Coronary artery (tissue), 2 donors: ENCODE results near the gene GNA15.

Source experiments
- DNase-seq: peaks from one replicate; pipeline ENCODE4 v3.0.0-alpha.2; 2017; ENCODE audit warnings: low spot score
- H3K27ac ChIP-seq, 2 donors: fragments of 200-600 bp; sonication (generic); one replicate each; pipeline ENCODE4 v1.5.1; 2016 to 2019
- H3K4me3 ChIP-seq: fragments of 200-600 bp; sonication (generic); 2 replicates; pipeline ENCODE4 v1.5.1; 2016; ENCODE audit warnings: mild to moderate bottlenecking, moderate library complexity
- TF ChIP-seq, protein P1 (sequence below): fragments of 200-600 bp; sonication (generic); IDR thresholded peaks from one replicate; pipeline ENCODE4 v1.5.1; 2019; ENCODE audit warnings: antibody characterized with exemption

Gene GNA15

DNA sequence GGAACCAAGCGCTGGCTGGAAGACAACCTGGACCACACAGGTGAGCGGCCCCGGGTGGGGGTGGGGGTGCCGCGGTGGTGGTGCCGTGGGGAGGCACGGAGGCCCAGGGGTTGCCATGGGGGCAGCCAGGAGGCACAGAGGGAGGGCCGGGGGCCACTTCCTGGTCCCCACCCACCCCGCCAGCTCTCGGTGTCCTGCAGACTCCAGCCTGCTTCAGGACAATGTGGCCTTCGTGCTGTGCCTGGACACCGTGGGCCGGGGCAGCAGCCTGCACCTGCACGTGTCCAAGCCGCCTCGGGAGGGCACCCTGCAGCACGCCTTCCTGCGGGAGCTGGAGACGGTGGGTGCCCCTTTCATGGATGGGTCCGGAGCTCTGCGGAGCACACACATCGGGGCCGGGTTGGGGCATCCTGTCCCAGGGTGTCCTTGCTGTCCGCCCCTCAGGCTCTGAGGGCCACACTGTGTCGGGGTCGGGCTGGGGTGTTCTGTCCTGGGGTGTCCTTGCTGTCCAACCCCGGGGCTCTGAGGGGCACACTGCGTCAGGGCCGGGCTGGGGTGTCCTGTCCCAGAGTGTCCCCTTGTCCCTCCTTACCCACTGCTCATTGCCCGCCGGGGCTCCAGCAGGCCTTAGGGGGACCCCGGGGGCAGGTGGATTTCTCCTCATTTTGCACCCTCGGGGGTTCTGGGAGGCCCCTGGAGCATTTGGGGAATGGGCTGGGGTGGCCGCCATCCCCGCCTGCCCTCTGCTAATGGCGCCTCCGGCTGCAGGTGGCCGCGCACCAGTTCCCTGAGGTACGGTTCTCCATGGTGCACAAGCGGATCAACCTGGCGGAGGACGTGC is 68.2 kb downstream of the GNA15 start:
- no peak overlapping the region for H3K27ac ChIP-seq
- TF ChIP-seq, protein P1, sequence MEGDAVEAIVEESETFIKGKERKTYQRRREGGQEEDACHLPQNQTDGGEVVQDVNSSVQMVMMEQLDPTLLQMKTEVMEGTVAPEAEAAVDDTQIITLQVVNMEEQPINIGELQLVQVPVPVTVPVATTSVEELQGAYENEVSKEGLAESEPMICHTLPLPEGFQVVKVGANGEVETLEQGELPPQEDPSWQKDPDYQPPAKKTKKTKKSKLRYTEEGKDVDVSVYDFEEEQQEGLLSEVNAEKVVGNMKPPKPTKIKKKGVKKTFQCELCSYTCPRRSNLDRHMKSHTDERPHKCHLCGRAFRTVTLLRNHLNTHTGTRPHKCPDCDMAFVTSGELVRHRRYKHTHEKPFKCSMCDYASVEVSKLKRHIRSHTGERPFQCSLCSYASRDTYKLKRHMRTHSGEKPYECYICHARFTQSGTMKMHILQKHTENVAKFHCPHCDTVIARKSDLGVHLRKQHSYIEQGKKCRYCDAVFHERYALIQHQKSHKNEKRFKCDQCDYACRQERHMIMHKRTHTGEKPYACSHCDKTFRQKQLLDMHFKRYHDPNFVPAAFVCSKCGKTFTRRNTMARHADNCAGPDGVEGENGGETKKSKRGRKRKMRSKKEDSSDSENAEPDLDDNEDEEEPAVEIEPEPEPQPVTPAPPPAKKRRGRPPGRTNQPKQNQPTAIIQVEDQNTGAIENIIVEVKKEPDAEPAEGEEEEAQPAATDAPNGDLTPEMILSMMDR = no peak
- H3K4me3 ChIP-seq = no peak overlapping the region
- DNase-seq = no peak

GRCh38 chr19:3204646-3205275 is 68.9 kb downstream of the GNA15 start:
- TF ChIP-seq, protein P1 = no peak
- H3K27ac ChIP-seq = no peak overlapping the region
- H3K4me3 ChIP-seq = no peak overlapping the region
- no peak for DNase-seq

DNA sequence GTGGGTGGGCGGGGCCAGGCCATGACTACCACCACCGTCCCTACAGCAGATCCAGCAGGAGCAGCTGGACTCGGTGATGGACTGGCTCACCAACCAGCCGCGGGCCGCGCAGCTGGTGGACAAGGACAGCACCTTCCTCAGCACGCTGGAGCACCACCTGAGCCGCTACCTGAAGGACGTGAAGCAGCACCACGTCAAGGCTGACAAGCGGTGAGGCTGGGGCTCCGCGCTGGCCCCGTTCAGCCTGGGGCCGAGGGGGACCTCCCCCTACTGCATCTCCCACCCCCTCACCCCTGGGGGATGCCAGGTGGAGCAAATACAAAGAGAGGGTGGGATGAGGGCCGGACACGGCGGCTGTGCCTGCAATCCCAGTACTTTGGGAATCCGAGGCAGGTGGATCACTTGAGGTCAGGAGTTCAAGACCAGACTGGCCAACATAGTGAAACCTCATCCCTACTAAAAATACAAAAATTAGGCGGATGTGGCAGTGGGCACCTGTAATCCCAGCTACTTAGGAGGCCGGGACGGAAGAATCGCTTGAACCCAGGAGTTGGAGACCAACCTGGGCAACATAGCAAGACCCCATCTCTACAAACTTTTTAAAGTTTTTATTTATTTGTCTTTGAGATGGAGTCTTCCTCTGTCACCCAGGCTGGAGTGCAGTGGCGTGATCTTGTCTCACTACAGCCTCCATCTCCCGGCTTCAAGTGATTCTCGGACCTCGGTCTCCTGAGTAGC is 70.6 kb downstream of the GNA15 start:
- Histone ChIP-seq H3K27ac (no peak overlapping the region), H3K4me3 (no peak overlapping the region)
- TF ChIP-seq, protein P1 = no peak
- DNase-seq = no peak

DNA sequence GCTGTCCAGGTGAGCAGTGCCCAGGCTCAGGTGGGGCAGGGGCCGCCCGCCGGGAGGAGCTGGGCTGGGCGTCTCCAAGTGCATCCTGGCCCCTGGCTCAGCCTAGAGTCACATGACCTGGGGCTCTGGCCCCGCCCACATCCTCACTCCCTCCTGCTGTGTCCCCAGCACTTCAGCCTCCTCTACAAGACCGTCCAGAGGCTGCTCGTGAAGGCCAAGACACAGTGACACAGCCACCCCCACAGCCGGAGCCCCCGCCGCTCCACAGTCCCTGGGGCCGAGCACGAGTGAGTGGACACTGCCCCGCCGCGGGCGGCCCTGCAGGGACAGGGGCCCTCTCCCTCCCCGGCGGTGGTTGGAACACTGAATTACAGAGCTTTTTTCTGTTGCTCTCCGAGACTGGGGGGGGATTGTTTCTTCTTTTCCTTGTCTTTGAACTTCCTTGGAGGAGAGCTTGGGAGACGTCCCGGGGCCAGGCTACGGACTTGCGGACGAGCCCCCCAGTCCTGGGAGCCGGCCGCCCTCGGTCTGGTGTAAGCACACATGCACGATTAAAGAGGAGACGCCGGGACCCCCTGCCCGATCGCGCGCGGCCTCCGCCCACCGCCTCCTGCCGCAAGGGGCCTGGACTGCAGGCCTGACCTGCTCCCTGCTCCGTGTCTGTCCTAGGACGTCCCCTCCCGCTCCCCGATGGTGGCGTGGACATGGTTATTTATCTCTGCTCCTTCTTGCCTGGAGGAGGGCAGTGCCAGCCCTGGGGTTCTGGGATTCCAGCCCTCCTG is 71.8 kb downstream of the GNA15 start:
- H3K27ac ChIP-seq = no peak overlapping the region
- TF ChIP-seq, protein P1 = no peak
- no peak overlapping the region for H3K4me3 ChIP-seq
- no peak for DNase-seq

DNA sequence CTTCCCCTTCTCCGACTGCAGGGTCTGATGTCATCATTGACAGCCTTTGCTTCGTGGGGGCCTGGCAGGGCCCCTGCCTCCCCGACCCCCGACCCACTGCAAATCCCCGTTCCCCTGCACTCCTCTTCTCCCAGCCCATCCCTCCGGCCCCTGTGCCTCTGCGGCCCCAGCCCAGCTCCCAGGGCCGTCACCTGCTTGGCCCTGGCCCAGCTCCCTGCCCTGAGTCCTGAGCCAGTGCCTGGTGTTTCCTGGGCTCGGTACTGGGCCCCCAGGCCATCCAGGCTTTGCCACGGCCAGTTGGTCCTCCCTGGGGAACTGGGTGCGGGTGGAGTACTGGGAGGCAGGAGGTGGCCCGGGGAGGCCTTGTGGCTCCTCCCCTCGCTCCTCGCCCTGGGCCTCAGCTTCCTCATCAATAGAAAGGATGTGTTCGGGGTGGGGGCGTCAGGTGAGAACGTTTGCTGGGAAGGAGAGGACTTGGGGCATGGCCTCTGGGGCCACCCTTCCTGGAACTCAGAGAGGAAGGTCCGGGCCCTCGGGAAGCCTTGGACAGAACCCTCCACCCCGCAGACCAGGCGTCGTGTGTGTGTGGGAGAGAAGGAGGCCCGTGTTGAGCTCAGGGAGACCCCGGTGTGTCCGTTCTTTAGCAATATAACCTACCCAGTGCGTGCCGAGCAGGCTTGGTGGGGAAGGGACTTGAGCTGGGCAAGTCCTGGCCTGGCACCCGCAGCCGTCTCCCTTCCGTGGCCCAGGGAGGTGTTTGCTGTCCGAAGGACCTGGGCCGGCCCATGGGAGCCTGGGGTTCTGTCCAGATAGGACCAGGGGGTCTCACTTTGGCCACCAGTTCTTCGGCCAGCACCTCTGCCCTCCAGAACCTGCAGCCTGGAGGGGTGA is 72.7 kb downstream of the GNA15 start:
- TF ChIP-seq, protein P1 = no peak
- Histone ChIP-seq H3K4me3 (no peak overlapping the region), H3K27ac (no peak overlapping the region)
- DNase-seq = no peak
